Endothelial cell (in vitro differentiated cells): ENCODE data around the gene NFKBIE. TPM values are rescaled to one million over a fixed set of nuclear protein-coding genes. Genes with fewer than 3 reads are reported as not detected.

Experiments used
- DNase-seq: peaks from one replicate; pipeline ENCODE4 v3.0.0; 2021; ENCODE audit warnings: low spot score
- H3K27ac Mint-ChIP-seq: one replicate; pipeline ENCODE4 v1.8.0; 2021; ENCODE audit warnings: mixed read lengths, inconsistent platforms; ENCODE audit not compliant: unreplicated experiment
- H3K27me3 Mint-ChIP-seq: one replicate; pipeline ENCODE4 v1.8.0; 2021; ENCODE audit warnings: mild to moderate bottlenecking, moderate library complexity, mixed read lengths, inconsistent platforms; ENCODE audit not compliant: unreplicated experiment
- H3K36me3 Mint-ChIP-seq: one replicate; pipeline ENCODE4 v1.8.0; 2021; ENCODE audit warnings: mild to moderate bottlenecking, low read depth, mixed read lengths, inconsistent platforms; ENCODE audit not compliant: unreplicated experiment
- H3K4me1 Mint-ChIP-seq: one replicate; pipeline ENCODE4 v1.8.0; 2021; ENCODE audit warnings: mild to moderate bottlenecking, mixed read lengths, inconsistent platforms; ENCODE audit not compliant: unreplicated experiment
- H3K4me3 Mint-ChIP-seq: one replicate; pipeline ENCODE4 v1.8.0; 2021; ENCODE audit warnings: mild to moderate bottlenecking, mixed read lengths, inconsistent platforms; ENCODE audit not compliant: unreplicated experiment
- H3K9me3 Mint-ChIP-seq: one replicate; pipeline ENCODE4 v1.8.0; 2021; ENCODE audit warnings: mixed read lengths, inconsistent platforms; ENCODE audit not compliant: unreplicated experiment
- total RNA-seq: library from RNA; stranded (reverse); fragmentation: NEBNext Ultra II Directional; extraction: Animal tissue kit (Norgen Biotek cat#: 25700); gene quantifications from one replicate; pipeline ENCODE4 v1.2.1, GENCODE V29; 2021; ENCODE audit not compliant: unreplicated experiment
- TF ChIP-seq, protein P1 (sequence below): fragments of 200-600 bp; sonication (generic); IDR thresholded peaks from one replicate; pipeline ENCODE4 v1.5.0; 2021; ENCODE audit warnings: antibody characterized with exemption; ENCODE audit not compliant: unreplicated experiment

NFKBIE gene
- total RNA-seq, 1 donor from 2014 or later = 16.7 TPM

DNA sequence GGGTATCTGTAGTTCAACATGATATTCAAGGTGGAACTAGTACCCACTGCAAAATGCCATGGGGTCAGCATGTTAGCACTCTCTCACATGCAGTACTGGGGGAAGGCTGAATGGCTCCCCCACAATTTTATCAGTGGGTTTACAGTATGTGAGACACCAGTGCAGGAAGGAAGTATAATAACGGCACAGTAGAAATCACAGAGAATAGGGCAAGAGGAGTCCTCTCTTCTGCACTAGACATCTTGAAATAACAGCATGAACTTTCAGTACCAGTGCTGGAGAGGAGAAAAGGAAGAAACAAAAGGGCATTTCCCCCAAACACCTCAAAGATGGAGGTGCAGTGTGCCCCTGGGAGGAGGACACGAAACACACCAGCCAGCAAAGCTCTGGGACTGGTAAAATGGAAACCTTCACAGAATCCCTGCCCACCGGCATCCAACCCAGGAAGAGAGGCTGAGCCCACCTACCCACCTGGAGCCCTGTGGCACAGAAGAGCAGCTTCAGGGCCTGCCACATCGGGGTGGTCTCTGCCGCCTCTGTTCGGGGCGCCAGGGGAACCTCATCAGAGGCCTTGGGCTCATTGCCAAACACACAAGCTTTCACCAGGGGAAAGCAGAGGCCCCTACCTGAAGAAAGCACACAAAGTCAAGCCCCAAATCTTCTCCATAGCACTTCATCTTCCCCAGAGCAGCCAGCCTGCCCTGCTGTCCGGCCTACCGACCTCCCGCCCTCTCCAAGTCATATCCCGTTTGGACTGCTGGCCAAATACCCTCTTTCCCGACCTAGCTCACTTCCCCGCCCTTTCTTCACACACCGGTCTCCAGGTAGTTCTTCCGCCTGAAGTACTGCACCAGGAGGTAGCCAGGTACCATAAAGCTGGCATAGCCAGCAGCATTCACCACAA lies 9.2 kb downstream of the NFKBIE start:
- H3K27me3 Mint-ChIP-seq = peaks cover 14% of the 10 kb centered on the region
- no peak for DNase-seq
- peaks cover 34% of the 10 kb centered on the region for H3K4me1 Mint-ChIP-seq
- H3K9me3 Mint-ChIP-seq = no peaks in the 10 kb centered on the region
- H3K27ac Mint-ChIP-seq = peak overlapping the region; percentile 57
- H3K4me3 Mint-ChIP-seq = peak overlapping the region; percentile 92
- H3K36me3 Mint-ChIP-seq = peaks cover 63% of the 10 kb centered on the region
- TF ChIP-seq, protein P1, sequence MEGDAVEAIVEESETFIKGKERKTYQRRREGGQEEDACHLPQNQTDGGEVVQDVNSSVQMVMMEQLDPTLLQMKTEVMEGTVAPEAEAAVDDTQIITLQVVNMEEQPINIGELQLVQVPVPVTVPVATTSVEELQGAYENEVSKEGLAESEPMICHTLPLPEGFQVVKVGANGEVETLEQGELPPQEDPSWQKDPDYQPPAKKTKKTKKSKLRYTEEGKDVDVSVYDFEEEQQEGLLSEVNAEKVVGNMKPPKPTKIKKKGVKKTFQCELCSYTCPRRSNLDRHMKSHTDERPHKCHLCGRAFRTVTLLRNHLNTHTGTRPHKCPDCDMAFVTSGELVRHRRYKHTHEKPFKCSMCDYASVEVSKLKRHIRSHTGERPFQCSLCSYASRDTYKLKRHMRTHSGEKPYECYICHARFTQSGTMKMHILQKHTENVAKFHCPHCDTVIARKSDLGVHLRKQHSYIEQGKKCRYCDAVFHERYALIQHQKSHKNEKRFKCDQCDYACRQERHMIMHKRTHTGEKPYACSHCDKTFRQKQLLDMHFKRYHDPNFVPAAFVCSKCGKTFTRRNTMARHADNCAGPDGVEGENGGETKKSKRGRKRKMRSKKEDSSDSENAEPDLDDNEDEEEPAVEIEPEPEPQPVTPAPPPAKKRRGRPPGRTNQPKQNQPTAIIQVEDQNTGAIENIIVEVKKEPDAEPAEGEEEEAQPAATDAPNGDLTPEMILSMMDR = no peak

DNA sequence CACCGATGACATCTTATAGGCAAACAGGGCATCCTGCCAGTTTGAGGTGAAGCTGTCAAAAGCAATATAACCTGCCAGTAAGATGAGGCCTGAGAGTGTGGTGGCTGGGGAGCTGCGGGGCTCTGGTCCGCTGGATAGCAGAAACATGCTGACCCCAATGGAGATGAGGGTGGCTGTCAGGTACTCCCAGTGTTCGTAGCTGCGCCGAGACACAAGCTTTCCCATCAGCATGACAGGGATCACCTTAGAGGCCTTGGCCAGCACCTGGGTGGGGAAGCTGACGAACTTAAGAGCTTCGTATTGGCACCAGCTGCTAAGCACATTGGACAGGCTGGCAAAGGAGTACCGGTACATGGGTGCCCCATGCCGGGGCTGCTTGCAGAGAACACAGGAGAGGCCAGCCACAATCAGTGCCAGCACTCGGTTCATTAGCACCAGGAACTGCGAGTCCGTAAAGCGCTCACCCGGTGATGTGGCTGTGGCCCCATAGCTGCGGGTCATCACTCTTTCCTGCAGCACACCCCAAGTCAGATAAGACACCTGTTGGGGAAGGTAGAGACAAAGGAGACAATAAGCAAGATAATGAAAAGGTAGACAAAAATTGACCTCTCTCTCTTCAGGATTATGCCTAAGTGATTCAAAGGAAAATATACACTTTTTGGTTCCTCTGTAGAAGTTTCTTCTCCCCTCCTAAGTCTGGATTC lies 10.1 kb downstream of the NFKBIE start:
- Mint-ChIP-seq H3K4me3 (peak overlapping the region; percentile 92), H3K27ac (no peak overlapping the region), H3K9me3 (no peaks in the 10 kb centered on the region), H3K36me3 (peaks cover 62% of the 10 kb centered on the region), H3K27me3 (peaks cover 14% of the 10 kb centered on the region), H3K4me1 (peaks cover 36% of the 10 kb centered on the region)
- DNase-seq = no peak
- TF ChIP-seq, protein P1 = no peak

DNA sequence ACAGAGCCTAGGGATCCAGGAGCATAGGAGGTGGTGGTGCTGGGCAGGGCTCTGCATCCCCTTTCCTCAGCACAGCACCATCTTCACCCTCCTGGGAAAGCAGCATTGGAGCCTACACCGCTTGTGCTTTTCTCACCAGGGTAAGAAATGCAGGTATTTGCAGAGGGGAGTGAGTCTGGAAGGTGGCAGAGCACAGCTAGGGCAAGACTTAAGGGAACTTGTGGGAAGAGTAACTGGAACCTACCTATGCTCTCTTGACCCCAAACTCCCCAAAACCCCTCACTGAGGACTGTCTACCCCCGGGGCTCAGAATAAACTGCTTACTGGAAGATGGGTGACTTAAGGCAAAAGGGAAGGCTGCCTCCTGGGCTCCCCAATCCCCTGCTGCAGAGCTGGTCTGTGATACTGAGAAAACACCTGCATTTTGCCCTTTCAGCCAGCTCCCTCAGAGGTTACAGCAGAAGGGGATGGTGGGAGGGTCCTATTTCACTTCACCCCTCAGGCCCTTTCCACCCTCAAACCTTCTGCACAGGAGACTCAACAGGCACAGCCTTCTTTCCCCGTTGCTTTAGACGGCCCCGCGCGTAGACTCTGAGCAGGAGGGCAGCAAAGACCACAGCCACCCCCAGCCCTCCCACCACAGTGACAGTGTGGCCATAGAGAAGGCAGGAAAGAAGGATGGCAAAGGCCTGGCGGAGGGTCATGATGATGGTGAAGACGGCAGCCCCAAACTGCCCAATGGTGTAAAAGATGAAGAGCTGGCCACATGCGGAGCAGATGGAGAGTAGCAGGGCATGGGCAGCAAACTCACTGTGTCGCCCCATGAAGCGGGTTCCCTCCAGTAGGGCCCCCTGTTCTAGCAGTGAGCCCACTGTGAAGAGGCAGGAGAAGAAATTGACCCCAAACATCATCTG lies 10.9 kb downstream of the NFKBIE start:
- peaks cover 44% of the 10 kb centered on the region for H3K4me1 Mint-ChIP-seq
- DNase-seq = no peak

DNA sequence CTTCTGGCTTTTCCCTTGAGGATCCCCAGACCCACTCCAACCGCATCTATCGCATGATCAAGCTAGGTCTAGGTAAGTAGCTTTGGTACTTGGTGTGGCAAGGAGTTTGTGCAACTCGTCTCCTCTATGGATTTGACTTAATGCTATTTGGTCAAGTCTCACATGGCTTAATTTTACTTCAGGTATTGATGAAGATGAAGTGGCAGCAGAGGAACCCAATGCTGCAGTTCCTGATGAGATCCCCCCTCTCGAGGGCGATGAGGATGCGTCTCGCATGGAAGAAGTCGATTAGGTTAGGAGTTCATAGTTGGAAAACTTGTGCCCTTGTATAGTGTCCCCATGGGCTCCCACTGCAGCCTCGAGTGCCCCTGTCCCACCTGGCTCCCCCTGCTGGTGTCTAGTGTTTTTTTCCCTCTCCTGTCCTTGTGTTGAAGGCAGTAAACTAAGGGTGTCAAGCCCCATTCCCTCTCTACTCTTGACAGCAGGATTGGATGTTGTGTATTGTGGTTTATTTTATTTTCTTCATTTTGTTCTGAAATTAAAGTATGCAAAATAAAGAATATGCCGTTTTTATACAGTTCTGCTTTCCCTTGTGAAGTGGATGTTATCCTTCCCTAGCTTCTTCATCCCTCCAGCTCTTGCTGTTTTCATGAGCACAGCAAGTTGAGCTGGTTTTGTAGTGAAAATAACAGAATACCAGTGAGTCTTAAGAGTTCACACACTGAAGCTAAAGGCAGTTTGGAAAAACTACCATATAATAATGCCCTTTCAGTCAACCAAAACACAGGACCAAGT lies 11.8 kb downstream of the NFKBIE start:
- peaks cover 51% of the 10 kb centered on the region for H3K4me1 Mint-ChIP-seq

More for the DNA sequence above, 10.9 kb downstream of the NFKBIE start:
- Mint-ChIP-seq H3K36me3 (peaks cover 70% of the 10 kb centered on the region), H3K27ac (peak overlapping the region; percentile 20), H3K27me3 (peaks cover 14% of the 10 kb centered on the region), H3K4me3 (peak overlapping the region; percentile 70), H3K9me3 (no peaks in the 10 kb centered on the region)
- TF ChIP-seq, protein P1 = no peak

More for the DNA sequence above, 11.8 kb downstream of the NFKBIE start:
- no peaks in the 10 kb centered on the region for H3K9me3 Mint-ChIP-seq
- TF ChIP-seq, protein P1 = no peak
- peaks cover 76% of the 10 kb centered on the region for H3K36me3 Mint-ChIP-seq
- peaks cover 14% of the 10 kb centered on the region for H3K27me3 Mint-ChIP-seq
- H3K27ac Mint-ChIP-seq = peak overlapping the region; percentile 16
- DNase-seq = peak; percentile 73
- H3K4me3 Mint-ChIP-seq = peak overlapping the region; percentile 77
